K562 (cell line): ENCODE data around the gene ARID3A. TPM values are rescaled to one million over a fixed set of nuclear protein-coding genes. Genes with fewer than 3 reads are reported as not detected.

Source experiments
- DEAF1 ChIP-seq: fragments of 450-650 bp; formaldehyde crosslinking; IDR thresholded peaks from 2 replicates; pipeline ENCODE4 v1.4.0; 2020; ENCODE audit warnings: mild to moderate bottlenecking, moderate library complexity
- LEF1 ChIP-seq: fragments of 450-650 bp; IDR thresholded peaks from 2 replicates; pipeline ENCODE4 v1.6.1; 2016; ENCODE audit warnings: mild to moderate bottlenecking
- NCOA2 ChIP-seq, 2 experiments: fragments of 450-650 bp; IDR thresholded peaks; 2 replicates each; pipeline ENCODE4 v1.6.1; 2018; ENCODE audit warnings: mild to moderate bottlenecking in 2 of 2, moderate library complexity in 1 of 2; ENCODE audit not compliant: partially characterized antibody in 2 of 2
- POLR2G ChIP-seq: fragments of 200-400 bp; formaldehyde crosslinking; IDR thresholded peaks from 2 replicates; pipeline ENCODE4 v1.6.1; 2017; ENCODE audit warnings: low read depth, mild to moderate bottlenecking, antibody characterized with exemption, low read length, moderate library complexity
- SAFB ChIP-seq: fragments of 200-400 bp; formaldehyde crosslinking; IDR thresholded peaks from 2 replicates; pipeline ENCODE4 v1.6.1; 2017; ENCODE audit warnings: low read depth, low read length, borderline replicate concordance
- SIRT6 ChIP-seq: IDR thresholded peaks from one replicate; pipeline ENCODE4 v1.6.1; 2012; ENCODE audit warnings: low read depth, mild to moderate bottlenecking, control low read depth, inconsistent platforms, low read length, moderate library complexity
- SLC30A9 ChIP-seq: fragments of 250-450 bp; sonication (Bioruptor Pico); IDR thresholded peaks from 2 replicates; pipeline ENCODE4 v1.8.0; 2022; ENCODE audit warnings: mild to moderate bottlenecking, moderate library complexity
- SMARCC2 ChIP-seq: fragments of 450-650 bp; IDR thresholded peaks from 2 replicates; pipeline ENCODE4 v1.6.1; 2017; ENCODE audit warnings: antibody characterized with exemption, moderate library complexity, mild to moderate bottlenecking, low read depth
- SRF ChIP-seq, 2 experiments: fragments of 250-450, 450-650 bp in 1 of 2; sonication (Bioruptor Pico) in 1 of 2; sonication (generic) in 1 of 2; formaldehyde crosslinking; IDR thresholded peaks; 2 replicates each; pipeline versions ENCODE4 v1.5.0 to v1.5.1; 2020 to 2022; ENCODE audit warnings: mild to moderate bottlenecking in 1 of 2, missing genetic modification reagents in 1 of 2
- TAF1 ChIP-seq: IDR thresholded peaks from 2 replicates; pipeline ENCODE4 v1.6.1; 2011; ENCODE audit warnings: mild to moderate bottlenecking, low read length, moderate library complexity; ENCODE audit not compliant: insufficient read depth, control insufficient read depth, severe bottlenecking; ENCODE audit errors: extremely low read depth
- THRA ChIP-seq: fragments of 450-650 bp; IDR thresholded peaks from 2 replicates; pipeline ENCODE4 v1.6.1; 2017; ENCODE audit warnings: mild to moderate bottlenecking, moderate library complexity
- YBX1 ChIP-seq: fragments of 450-650 bp; IDR thresholded peaks from 2 replicates; pipeline ENCODE4 v1.7.1; 2016; ENCODE audit warnings: mild to moderate bottlenecking
- ZBTB33 ChIP-seq: sonication (generic); formaldehyde crosslinking; IDR thresholded peaks from 2 replicates; pipeline ENCODE4 v1.8.1; 2023; ENCODE audit warnings: mild to moderate bottlenecking, missing genetic modification reagents
- ZNF311 ChIP-seq: fragments of 250-450 bp; sonication (Bioruptor Pico); IDR thresholded peaks from 2 replicates; pipeline ENCODE4 v1.4.0; 2020; ENCODE audit warnings: mild to moderate bottlenecking, moderate library complexity
- ZNF407 ChIP-seq: fragments of 450-650 bp; IDR thresholded peaks from 2 replicates; pipeline ENCODE4 v1.6.1; 2016; ENCODE audit warnings: low read depth
- ZNF41 ChIP-seq: fragments of 250-450 bp; sonication (Bioruptor Pico); conservative IDR thresholded peaks from 2 replicates; pipeline ENCODE4 v1.4.0; 2020; ENCODE audit warnings: mild to moderate bottlenecking
- polyA plus RNA-seq, 8 experiments: library from polyadenylated mRNA; depleted of rRNA in 4 of 8; stranded (reverse) in 5 of 8; unstranded in 3 of 8; fragments of >200 nt; fragmentation: Nextera tagmentation in 2 of 8; fragmentation: Illumina TruSeq in 1 of 8; extraction: Ambion mirVana in 2 of 8; extraction: Trizol in 1 of 8; gene quantifications; 2 replicates each; pipeline versions ENCODE4 v1.2.1 to v1.2.3, GENCODE V29; 2011 to 2014; ENCODE audit warnings: inconsistent platforms in 1 of 8, missing spikeins in 1 of 8
- total RNA-seq, 7 experiments: library from RNA; depleted of rRNA in 6 of 7; stranded (reverse); fragments of >200 nt in 6 of 7; fragmentation: Illumina TruSeq in 2 of 7; extraction: Trizol in 2 of 7; gene quantifications; 2 replicates each; pipeline versions ENCODE4 v1.2.1 to v1.2.3, GENCODE V29; 2011 to 2021; ENCODE audit warnings: low replicate concordance in 1 of 7

ARID3A gene
- total and polyA plus RNA-seq, 9 of the 15 experiments (the other 6 are each of a cell fraction or from before 2014, with no cell fraction given), result 1.4 to 118 (median 31.2) TPM

GRCh38 chr19:1000095-1000494, 74.3 kb downstream of the ARID3A start, which contains the start of gene GRIN3B (continued):
- TF ChIP-seq DEAF1 (CRISPR knock-in tag) (no peak; the same call in 1 of the 2 replicates), SAFB (peak; percentile 29; the same call in 1 of the 2 replicates), YBX1 (no peak), LEF1 (no peak), ZNF407 (no peak), THRA (no peak), POLR2G (peak; percentile 27; the same call in 1 of the 2 replicates), NCOA2 (IDR thresholded peaks at IDR 0.05; ENCODE audit: partially characterized antibody in 2 of 2) (no peak), TAF1 (no peak), SIRT6 (no peak), SMARCC2 (no peak), ZNF311 (no peak), ZBTB33 (peak; percentile 78), SLC30A9 (CRISPR knock-in tag) (no peak), ZNF41 (CRISPR knock-in tag) (no peak), SRF (CRISPR knock-in tag; IDR thresholded peaks at IDR 0.05) (no peak)
